Forelimb muscle (tissue), 1 donor: Measurements from ENCODE around the gene SIRT3. TPM values are rescaled to one million over a fixed set of nuclear protein-coding genes. Genes with fewer than 3 reads are reported as not detected.

Experiments
- polyA plus RNA-seq: library from polyadenylated mRNA; unstranded; fragments of 120-200 nt; gene quantifications from one replicate; pipeline ENCODE4 v1.2.1, GENCODE V29; 2013; ENCODE audit not compliant: insufficient read length

The SIRT3 gene
- polyA plus RNA-seq, 1 donor: 24.4 TPM

Other genes with a start within 250 kb of the SIRT3 start
- gene SCGB1C1, start 43.3 kb downstream of the SIRT3 start, polyA plus RNA-seq: 0.34 TPM
- 28.1 TPM for gene BET1L, start 28.9 kb downstream of the SIRT3 start, polyA plus RNA-seq
- 60.2 TPM for gene RIC8A, start 28.6 kb downstream of the SIRT3 start, polyA plus RNA-seq
- 90.1 TPM for gene PSMD13, start 634 bp upstream of the SIRT3 start, polyA plus RNA-seq
- gene NLRP6, start 42.1 kb upstream of the SIRT3 start, polyA plus RNA-seq: not detected
- 5.2 TPM for gene PGGHG, start 52.8 kb upstream of the SIRT3 start, polyA plus RNA-seq
- not detected for gene IFITM5, start 63.2 kb upstream of the SIRT3 start, polyA plus RNA-seq
- gene IFITM2, start 71.5 kb upstream of the SIRT3 start, polyA plus RNA-seq: 47.5 TPM
- 12.2 TPM for gene IFITM1, start 77.7 kb upstream of the SIRT3 start, polyA plus RNA-seq
- 250 TPM for gene IFITM3, start 84.5 kb upstream of the SIRT3 start, polyA plus RNA-seq
- gene B4GALNT4, start 133.2 kb upstream of the SIRT3 start, polyA plus RNA-seq: 11.4 TPM
- gene PKP3, start 157.9 kb upstream of the SIRT3 start, polyA plus RNA-seq: 0.16 TPM
- gene SIGIRR, start 178.7 kb upstream of the SIRT3 start, polyA plus RNA-seq: 11.6 TPM
- 0.20 TPM for gene ANO9, start 205.7 kb upstream of the SIRT3 start, polyA plus RNA-seq
- gene PTDSS2, start 213.9 kb upstream of the SIRT3 start, polyA plus RNA-seq: 33.3 TPM